SK-N-SH treated with all-trans-retinoic acid at 6 μM for 48 hours (cell line): ENCODE measurements around the gene UGT1A6.

ENCODE experiments used
- ATAC-seq: fragments of 200-7000 bp; cut with Tn5 transposase; 3 replicates; pipeline ENCODE4 v1.9.1; 2020; ENCODE audit warnings: mild to moderate bottlenecking, moderate library complexity
- ARNTL ChIP-seq: fragments of 450-650 bp; formaldehyde crosslinking; IDR thresholded peaks from 2 replicates; pipeline ENCODE4 v1.5.0; 2020; ENCODE audit warnings: low read depth, mild to moderate bottlenecking, moderate library complexity, borderline replicate concordance
- BACH2 ChIP-seq: fragments of 250-450 bp; sonication (Bioruptor Pico); IDR thresholded peaks from 2 replicates; pipeline ENCODE4 v1.9.0; 2021; ENCODE audit warnings: mild to moderate bottlenecking, borderline replicate concordance
- CSDC2 ChIP-seq: fragments of 250-450 bp; sonication (Bioruptor Pico); IDR thresholded peaks from 2 replicates; pipeline ENCODE4 v1.5.0; 2020; ENCODE audit warnings: mild to moderate bottlenecking, moderate library complexity
- ESRRG ChIP-seq: fragments of 250-450 bp; sonication (Bioruptor Pico); IDR thresholded peaks from 2 replicates; pipeline ENCODE4 v1.6.1; 2021; ENCODE audit warnings: mild to moderate bottlenecking
- GLIS3 ChIP-seq: fragments of 250-450 bp; sonication (Bioruptor Pico); IDR thresholded peaks from 2 replicates; pipeline ENCODE4 v1.5.0; 2020; ENCODE audit warnings: mild to moderate bottlenecking, moderate library complexity
- ISL1 ChIP-seq: fragments of 250-450 bp; sonication (Bioruptor Pico); IDR thresholded peaks from 2 replicates; pipeline ENCODE4 v2.1.2; 2022; ENCODE audit warnings: mild to moderate bottlenecking, moderate library complexity
- OSR1 ChIP-seq: fragments of 250-450 bp; sonication (Bioruptor Pico); IDR thresholded peaks from 2 replicates; pipeline ENCODE4 v1.8.0; 2022; ENCODE audit warnings: moderate library complexity, mild to moderate bottlenecking, inconsistent platforms
- PPARA ChIP-seq: fragments of 250-450 bp; sonication (Bioruptor Pico); IDR thresholded peaks from 2 replicates; pipeline ENCODE4 v1.5.0; 2020; ENCODE audit warnings: mild to moderate bottlenecking, borderline replicate concordance
- RARB ChIP-seq: fragments of 250-450 bp; sonication (Bioruptor Pico); IDR thresholded peaks from 2 replicates; pipeline ENCODE4 v1.8.0; 2021; ENCODE audit warnings: mild to moderate bottlenecking, moderate library complexity
- SNAI2 ChIP-seq: fragments of 250-450 bp; sonication (Bioruptor Pico); IDR thresholded peaks from 2 replicates; pipeline ENCODE4 v1.5.0; 2020; ENCODE audit warnings: mild to moderate bottlenecking, moderate library complexity
- TCF4 ChIP-seq: fragments of 250-450 bp; sonication (Bioruptor Pico); IDR thresholded peaks from 2 replicates; pipeline ENCODE4 v1.8.0; 2021; ENCODE audit warnings: mild to moderate bottlenecking, moderate library complexity, borderline replicate concordance
- TOX ChIP-seq: fragments of 250-450 bp; sonication (Bioruptor Pico); IDR thresholded peaks from 2 replicates; pipeline ENCODE4 v1.8.0; 2021; ENCODE audit warnings: mild to moderate bottlenecking, moderate library complexity, borderline replicate concordance
- ZC3H10 ChIP-seq: fragments of 250-450 bp; sonication (Bioruptor Pico); IDR thresholded peaks from 2 replicates; pipeline ENCODE4 v1.5.1; 2021; ENCODE audit warnings: mild to moderate bottlenecking, moderate library complexity
- ZFP3 ChIP-seq: fragments of 250-450 bp; sonication (Bioruptor Pico); IDR thresholded peaks from 2 replicates; pipeline ENCODE4 v1.5.0; 2020; ENCODE audit warnings: mild to moderate bottlenecking, moderate library complexity
- ZFP30 ChIP-seq: fragments of 450-650 bp; formaldehyde crosslinking; IDR thresholded peaks from 2 replicates; pipeline ENCODE4 v1.5.0; 2022; ENCODE audit warnings: mild to moderate bottlenecking, moderate library complexity
- ZNF565 ChIP-seq: fragments of 450-650 bp; formaldehyde crosslinking; conservative IDR thresholded peaks from 2 replicates; pipeline ENCODE4 v1.5.0; 2020; ENCODE audit warnings: low read depth, mild to moderate bottlenecking, moderate library complexity
- ZNF70 ChIP-seq: fragments of 450-650 bp; formaldehyde crosslinking; IDR thresholded peaks from 2 replicates; pipeline ENCODE4 v1.5.0; 2020; ENCODE audit warnings: mild to moderate bottlenecking, moderate library complexity
- ZNF8 ChIP-seq: fragments of 450-650 bp; formaldehyde crosslinking; IDR thresholded peaks from 2 replicates; pipeline ENCODE4 v1.5.0; 2020; ENCODE audit warnings: mild to moderate bottlenecking, moderate library complexity
- TF ChIP-seq, protein P1 (sequence below): fragments of 250-450 bp; sonication (Bioruptor Pico); IDR thresholded peaks from 2 replicates; pipeline ENCODE4 v1.8.0; 2020; ENCODE audit warnings: mild to moderate bottlenecking, moderate library complexity, borderline replicate concordance
- TF ChIP-seq, protein P2 (sequence below): fragments of 250-450 bp; sonication (Bioruptor Pico); IDR thresholded peaks from 2 replicates; pipeline ENCODE4 v1.5.0; 2020; ENCODE audit warnings: mild to moderate bottlenecking, moderate library complexity
- TF ChIP-seq, protein P3 (sequence below): fragments of 250-450 bp; sonication (Bioruptor Pico); IDR thresholded peaks from 2 replicates; pipeline ENCODE4 v1.5.1; 2020; ENCODE audit warnings: low read depth, mild to moderate bottlenecking, moderate library complexity
- TF ChIP-seq, protein P4 (sequence below): fragments of 250-450 bp; sonication (Bioruptor Pico); IDR thresholded peaks from 2 replicates; pipeline ENCODE4 v1.5.1; 2021; ENCODE audit warnings: mild to moderate bottlenecking, moderate library complexity

Gene UGT1A6

DNA sequence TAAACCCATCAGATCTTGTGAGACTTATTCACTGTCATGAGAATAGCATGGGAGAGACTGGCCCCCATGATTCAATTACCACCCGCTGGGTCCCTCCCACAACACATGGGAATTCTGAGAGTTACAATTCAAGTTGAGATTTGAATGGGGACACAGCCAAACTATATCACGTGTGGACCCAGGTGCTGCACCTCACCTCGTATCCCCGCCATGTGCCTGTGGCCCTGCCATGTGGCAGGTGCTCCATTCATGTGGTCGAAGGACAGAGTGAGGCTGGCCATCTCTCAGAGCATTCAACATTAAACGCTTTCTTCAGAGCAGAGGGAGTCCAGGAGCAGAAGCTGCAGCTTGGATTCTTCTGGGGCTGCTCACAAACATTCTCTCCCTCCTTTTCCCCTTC, 117.7 kb downstream of the UGT1A6 start:
- TF ChIP-seq BACH2 (CRISPR knock-in tag) (no peak), OSR1 (CRISPR knock-in tag) (no peak), PPARA (no peak), TOX (CRISPR knock-in tag) (no peak), ZFP3 (CRISPR knock-in tag) (no peak), GLIS3 (no peak), ZC3H10 (CRISPR knock-in tag) (no peak), ARNTL (CRISPR knock-in tag) (no peak), ZNF8 (CRISPR knock-in tag) (no peak), SNAI2 (CRISPR knock-in tag) (no peak), ISL1 (no peak), CSDC2 (CRISPR knock-in tag) (no peak), RARB (CRISPR knock-in tag) (no peak), ESRRG (CRISPR knock-in tag) (no peak), ZNF70 (CRISPR knock-in tag) (no peak), TCF4 (no peak)
- TF ChIP-seq, protein P1, sequence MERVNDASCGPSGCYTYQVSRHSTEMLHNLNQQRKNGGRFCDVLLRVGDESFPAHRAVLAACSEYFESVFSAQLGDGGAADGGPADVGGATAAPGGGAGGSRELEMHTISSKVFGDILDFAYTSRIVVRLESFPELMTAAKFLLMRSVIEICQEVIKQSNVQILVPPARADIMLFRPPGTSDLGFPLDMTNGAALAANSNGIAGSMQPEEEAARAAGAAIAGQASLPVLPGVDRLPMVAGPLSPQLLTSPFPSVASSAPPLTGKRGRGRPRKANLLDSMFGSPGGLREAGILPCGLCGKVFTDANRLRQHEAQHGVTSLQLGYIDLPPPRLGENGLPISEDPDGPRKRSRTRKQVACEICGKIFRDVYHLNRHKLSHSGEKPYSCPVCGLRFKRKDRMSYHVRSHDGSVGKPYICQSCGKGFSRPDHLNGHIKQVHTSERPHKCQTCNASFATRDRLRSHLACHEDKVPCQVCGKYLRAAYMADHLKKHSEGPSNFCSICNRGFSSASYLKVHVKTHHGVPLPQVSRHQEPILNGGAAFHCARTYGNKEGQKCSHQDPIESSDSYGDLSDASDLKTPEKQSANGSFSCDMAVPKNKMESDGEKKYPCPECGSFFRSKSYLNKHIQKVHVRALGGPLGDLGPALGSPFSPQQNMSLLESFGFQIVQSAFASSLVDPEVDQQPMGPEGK (CRISPR knock-in tag) = no peak
- TF ChIP-seq, protein P2, sequence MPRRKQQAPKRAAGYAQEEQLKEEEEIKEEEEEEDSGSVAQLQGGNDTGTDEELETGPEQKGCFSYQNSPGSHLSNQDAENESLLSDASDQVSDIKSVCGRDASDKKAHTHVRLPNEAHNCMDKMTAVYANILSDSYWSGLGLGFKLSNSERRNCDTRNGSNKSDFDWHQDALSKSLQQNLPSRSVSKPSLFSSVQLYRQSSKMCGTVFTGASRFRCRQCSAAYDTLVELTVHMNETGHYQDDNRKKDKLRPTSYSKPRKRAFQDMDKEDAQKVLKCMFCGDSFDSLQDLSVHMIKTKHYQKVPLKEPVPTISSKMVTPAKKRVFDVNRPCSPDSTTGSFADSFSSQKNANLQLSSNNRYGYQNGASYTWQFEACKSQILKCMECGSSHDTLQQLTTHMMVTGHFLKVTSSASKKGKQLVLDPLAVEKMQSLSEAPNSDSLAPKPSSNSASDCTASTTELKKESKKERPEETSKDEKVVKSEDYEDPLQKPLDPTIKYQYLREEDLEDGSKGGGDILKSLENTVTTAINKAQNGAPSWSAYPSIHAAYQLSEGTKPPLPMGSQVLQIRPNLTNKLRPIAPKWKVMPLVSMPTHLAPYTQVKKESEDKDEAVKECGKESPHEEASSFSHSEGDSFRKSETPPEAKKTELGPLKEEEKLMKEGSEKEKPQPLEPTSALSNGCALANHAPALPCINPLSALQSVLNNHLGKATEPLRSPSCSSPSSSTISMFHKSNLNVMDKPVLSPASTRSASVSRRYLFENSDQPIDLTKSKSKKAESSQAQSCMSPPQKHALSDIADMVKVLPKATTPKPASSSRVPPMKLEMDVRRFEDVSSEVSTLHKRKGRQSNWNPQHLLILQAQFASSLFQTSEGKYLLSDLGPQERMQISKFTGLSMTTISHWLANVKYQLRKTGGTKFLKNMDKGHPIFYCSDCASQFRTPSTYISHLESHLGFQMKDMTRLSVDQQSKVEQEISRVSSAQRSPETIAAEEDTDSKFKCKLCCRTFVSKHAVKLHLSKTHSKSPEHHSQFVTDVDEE = no peak
- TF ChIP-seq, protein P3, sequence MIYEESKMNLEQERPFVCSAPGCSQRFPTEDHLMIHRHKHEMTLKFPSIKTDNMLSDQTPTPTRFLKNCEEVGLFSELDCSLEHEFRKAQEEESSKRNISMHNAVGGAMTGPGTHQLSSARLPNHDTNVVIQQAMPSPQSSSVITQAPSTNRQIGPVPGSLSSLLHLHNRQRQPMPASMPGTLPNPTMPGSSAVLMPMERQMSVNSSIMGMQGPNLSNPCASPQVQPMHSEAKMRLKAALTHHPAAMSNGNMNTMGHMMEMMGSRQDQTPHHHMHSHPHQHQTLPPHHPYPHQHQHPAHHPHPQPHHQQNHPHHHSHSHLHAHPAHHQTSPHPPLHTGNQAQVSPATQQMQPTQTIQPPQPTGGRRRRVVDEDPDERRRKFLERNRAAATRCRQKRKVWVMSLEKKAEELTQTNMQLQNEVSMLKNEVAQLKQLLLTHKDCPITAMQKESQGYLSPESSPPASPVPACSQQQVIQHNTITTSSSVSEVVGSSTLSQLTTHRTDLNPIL (CRISPR knock-in tag) = no peak
- TF ChIP-seq, protein P4, sequence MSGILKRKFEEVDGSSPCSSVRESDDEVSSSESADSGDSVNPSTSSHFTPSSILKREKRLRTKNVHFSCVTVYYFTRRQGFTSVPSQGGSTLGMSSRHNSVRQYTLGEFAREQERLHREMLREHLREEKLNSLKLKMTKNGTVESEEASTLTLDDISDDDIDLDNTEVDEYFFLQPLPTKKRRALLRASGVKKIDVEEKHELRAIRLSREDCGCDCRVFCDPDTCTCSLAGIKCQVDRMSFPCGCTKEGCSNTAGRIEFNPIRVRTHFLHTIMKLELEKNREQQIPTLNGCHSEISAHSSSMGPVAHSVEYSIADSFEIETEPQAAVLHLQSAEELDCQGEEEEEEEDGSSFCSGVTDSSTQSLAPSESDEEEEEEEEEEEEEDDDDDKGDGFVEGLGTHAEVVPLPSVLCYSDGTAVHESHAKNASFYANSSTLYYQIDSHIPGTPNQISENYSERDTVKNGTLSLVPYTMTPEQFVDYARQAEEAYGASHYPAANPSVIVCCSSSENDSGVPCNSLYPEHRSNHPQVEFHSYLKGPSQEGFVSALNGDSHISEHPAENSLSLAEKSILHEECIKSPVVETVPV (CRISPR knock-in tag) = no peak
- no peak for ATAC-seq

DNA sequence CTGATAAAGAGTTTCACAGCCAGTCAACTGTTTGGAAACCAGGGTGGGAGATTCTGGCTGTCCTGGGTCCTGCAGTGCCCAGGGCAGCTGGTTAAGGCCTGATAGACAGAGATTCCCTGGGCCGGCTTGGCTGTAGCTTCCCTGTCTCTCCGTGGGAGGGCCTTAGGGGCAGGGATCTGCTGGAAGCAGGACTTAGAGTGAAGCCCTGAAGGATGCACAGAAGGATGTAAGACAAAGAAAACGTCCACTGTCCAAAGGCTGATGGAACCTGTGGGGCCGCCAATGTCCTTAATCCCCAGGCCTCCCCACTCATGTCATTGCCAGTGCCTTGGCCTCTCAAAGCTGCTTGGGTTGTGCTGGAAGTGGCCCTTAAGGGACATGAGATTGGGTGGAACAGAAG, 118.4 kb downstream of the UGT1A6 start:
- no peak for TF ChIP-seq ZC3H10 (CRISPR knock-in tag)
- no peak for ATAC-seq

DNA sequence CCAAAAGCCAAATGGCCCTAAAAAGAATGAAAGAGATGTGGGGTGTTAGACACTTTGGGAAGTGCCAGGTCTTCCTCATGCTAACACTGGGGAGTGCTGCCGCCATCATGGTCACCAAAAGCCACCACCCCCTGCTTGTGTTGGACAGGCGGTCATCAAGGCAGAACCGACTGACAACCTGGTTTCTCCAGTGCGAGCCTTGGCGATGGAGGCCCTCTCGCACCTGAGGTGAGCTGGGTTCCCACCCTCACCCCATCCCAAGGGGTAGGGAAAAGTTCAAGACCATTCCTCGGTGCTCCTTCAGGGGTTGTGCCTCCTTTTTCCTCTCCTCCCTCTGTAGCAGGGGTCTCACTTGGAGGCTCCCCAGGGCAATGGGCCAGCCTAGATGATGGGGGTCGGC, 119.0 kb downstream of the UGT1A6 start:
- no peak for TF ChIP-seq ZNF8 (CRISPR knock-in tag)
- TF ChIP-seq, protein P4 (CRISPR knock-in tag) = no peak
- TF ChIP-seq ZNF565 (CRISPR knock-in tag) = no peak
- TF ChIP-seq ZFP30 (CRISPR knock-in tag) = no peak
- TF ChIP-seq ZC3H10 (CRISPR knock-in tag) = no peak
- no peak for TF ChIP-seq ESRRG (CRISPR knock-in tag)
- no peak for TF ChIP-seq PPARA
- no peak for ATAC-seq
